Left ventricle myocardium inferior (tissue), 1 donor: ENCODE results near the gene SH3BP1. TPM values are rescaled to one million over a fixed set of nuclear protein-coding genes. Genes with fewer than 3 reads are reported as not detected.

Source experiments
- DNase-seq: peaks from one replicate; pipeline ENCODE4 v3.0.0-alpha.2; 2020
- H3K27ac ChIP-seq: fragments of 200-600 bp; replicated peaks from 2 replicates; pipeline ENCODE4 v1.8.0; 2021
- H3K27me3 ChIP-seq: fragments of 200-600 bp; 2 replicates; pipeline ENCODE4 v1.8.0; 2021; ENCODE audit warnings: low read depth
- H3K36me3 ChIP-seq: fragments of 200-600 bp; 2 replicates; pipeline ENCODE4 v1.8.0; 2021
- H3K4me1 ChIP-seq: fragments of 200-600 bp; 2 replicates; pipeline ENCODE4 v1.8.0; 2021
- H3K4me3 ChIP-seq: fragments of 200-600 bp; 2 replicates; pipeline ENCODE4 v1.8.0; 2021; ENCODE audit warnings: mild to moderate bottlenecking, moderate library complexity
- H3K9me3 ChIP-seq: fragments of 200-600 bp; replicated peaks from 2 replicates; pipeline ENCODE4 v1.8.0; 2021
- CTCF ChIP-seq: fragments of 200-600 bp; IDR thresholded peaks from 2 replicates; pipeline ENCODE4 v1.8.0; 2021; ENCODE audit warnings: antibody characterized with exemption, mild to moderate bottlenecking, borderline replicate concordance
- intact Hi-C: fragments of 100-400 bp; cut with micrococcal nuclease; formaldehyde crosslinking; loops from one replicate; pipeline ENCODE4 v1.11.0; 2022
- total RNA-seq: library from RNA; stranded (reverse); fragmentation: NEBNext Ultra II Directional; extraction: Animal tissue kit (Norgen Biotek cat#: 25700); gene quantifications from one replicate; pipeline ENCODE4 v1.2.1, GENCODE V29; 2021
- donor health status: DM: no; HTN: yes; CAD: no; lungs with severe emphysema.

SH3BP1 gene
- total RNA-seq, 1 donor from 2014 or later: 2.5 TPM

GRCh38 chr22:37618674-37619073, 20.8 kb upstream of the SH3BP1 start:
- H3K36me3 ChIP-seq: peaks cover 72% of the 10 kb centered on the region
- peaks cover 9% of the 10 kb centered on the region for H3K4me1 ChIP-seq
- TF ChIP-seq CTCF: no peak
- no peak for DNase-seq
- H3K4me3 ChIP-seq: no peak overlapping the region
- no peaks in the 10 kb centered on the region for H3K9me3 ChIP-seq
- intact Hi-C loops: no loop called here
- H3K27ac ChIP-seq: no peak overlapping the region
- no peaks in the 10 kb centered on the region for H3K27me3 ChIP-seq

GRCh38 chr22:37619991-37620390, 19.5 kb upstream of the SH3BP1 start:
- H3K27me3 ChIP-seq: no peaks in the 10 kb centered on the region
- no peak for TF ChIP-seq CTCF
- H3K9me3 ChIP-seq: no peaks in the 10 kb centered on the region
- peaks cover 11% of the 10 kb centered on the region for H3K4me1 ChIP-seq
- H3K36me3 ChIP-seq: peaks cover 68% of the 10 kb centered on the region
- H3K4me3 ChIP-seq: no peak overlapping the region
- H3K27ac ChIP-seq: no peak overlapping the region
- no peak for DNase-seq
- intact Hi-C loops: no loop called here

- no peak for TF ChIP-seq CTCF
- no peaks in the 10 kb centered on the region for H3K27me3 ChIP-seq
- H3K4me1 ChIP-seq: peaks cover 20% of the 10 kb centered on the region
- no peak for DNase-seq
- intact Hi-C loops: no loop called here
- no peak overlapping the region for H3K4me3 ChIP-seq
- no peak overlapping the region for H3K27ac ChIP-seq
- peaks cover 57% of the 10 kb centered on the region for H3K36me3 ChIP-seq
- H3K9me3 ChIP-seq: no peaks in the 10 kb centered on the region
Observed at GRCh38 chr22:37621352-37621860, 18.1 kb upstream of the SH3BP1 start.

- Histone ChIP-seq H3K36me3 (peaks cover 41% of the 10 kb centered on the region), H3K4me3 (no peak overlapping the region), H3K27ac (peak overlapping the region; percentile 36), H3K27me3 (no peaks in the 10 kb centered on the region), H3K4me1 (peaks cover 37% of the 10 kb centered on the region), H3K9me3 (no peaks in the 10 kb centered on the region)
- intact Hi-C loops: no loop called here
- TF ChIP-seq CTCF: peak; percentile 86
- DNase-seq: peak; percentile 66
Observed at GRCh38 chr22:37623075-37624016, 16.1 kb upstream of the SH3BP1 start.

GRCh38 chr22:37624017-37624365, 15.5 kb upstream of the SH3BP1 start:
- no peaks in the 10 kb centered on the region for H3K9me3 ChIP-seq
- peaks cover 37% of the 10 kb centered on the region for H3K4me1 ChIP-seq
- DNase-seq: no peak
- no peaks in the 10 kb centered on the region for H3K27me3 ChIP-seq
- no peak overlapping the region for H3K4me3 ChIP-seq
- peak overlapping the region; percentile 36 for H3K27ac ChIP-seq
- no peak for TF ChIP-seq CTCF
- peaks cover 38% of the 10 kb centered on the region for H3K36me3 ChIP-seq
- intact Hi-C loops: no loop called here
